ENCODE measurements around the gene ELK4. TPM values are rescaled to one million over a fixed set of nuclear protein-coding genes. Genes with fewer than 3 reads are reported as not detected.
A peak's percentile ranks its signal among the peaks of the same experiment; 100 is the strongest.

The ELK4 gene
- total and polyA plus RNA-seq, 2 of the 13 experiments (the other 11 are each of a cell fraction or from before 2014, with no cell fraction given): 8.3 to 13.1 TPM

DNA sequence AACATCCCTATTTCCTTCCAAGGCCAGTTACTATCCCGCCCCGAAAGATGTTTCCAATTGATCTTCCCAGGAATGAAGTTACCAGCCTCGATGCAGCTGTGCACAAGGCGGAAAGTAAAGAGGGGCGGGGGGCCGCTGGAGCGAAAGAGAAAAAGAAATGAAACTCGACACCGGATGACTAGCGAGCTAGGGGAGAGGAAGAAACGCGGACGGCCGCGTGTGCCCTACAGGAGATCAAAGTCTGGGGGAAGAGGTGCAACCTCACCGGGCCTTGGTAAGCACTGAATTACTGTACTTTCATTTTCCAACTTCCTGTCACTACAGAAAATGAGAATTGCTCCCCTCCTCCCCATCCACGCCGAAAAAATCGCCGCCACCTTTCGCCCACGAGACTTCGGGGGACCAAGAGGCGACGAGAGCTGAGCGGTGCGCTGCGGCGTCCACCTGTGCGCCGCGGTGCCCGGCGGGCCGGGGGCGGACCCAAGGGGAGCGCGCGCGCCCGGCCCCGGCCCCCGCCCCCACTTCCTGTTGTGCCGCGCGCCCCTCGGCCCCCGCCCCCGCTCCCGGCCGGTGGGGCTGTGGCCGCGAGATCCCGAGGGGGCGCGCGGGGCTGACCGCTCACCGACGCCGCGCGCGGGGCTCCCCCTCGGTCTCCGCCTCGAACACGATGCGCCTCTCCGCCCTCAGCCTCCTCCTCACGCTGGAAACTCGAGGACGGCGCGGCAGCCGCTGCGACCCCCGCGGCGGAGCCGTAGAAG is 622 bp downstream of the ELK4 start (continued):
- TF ChIP-seq, protein P1, sequence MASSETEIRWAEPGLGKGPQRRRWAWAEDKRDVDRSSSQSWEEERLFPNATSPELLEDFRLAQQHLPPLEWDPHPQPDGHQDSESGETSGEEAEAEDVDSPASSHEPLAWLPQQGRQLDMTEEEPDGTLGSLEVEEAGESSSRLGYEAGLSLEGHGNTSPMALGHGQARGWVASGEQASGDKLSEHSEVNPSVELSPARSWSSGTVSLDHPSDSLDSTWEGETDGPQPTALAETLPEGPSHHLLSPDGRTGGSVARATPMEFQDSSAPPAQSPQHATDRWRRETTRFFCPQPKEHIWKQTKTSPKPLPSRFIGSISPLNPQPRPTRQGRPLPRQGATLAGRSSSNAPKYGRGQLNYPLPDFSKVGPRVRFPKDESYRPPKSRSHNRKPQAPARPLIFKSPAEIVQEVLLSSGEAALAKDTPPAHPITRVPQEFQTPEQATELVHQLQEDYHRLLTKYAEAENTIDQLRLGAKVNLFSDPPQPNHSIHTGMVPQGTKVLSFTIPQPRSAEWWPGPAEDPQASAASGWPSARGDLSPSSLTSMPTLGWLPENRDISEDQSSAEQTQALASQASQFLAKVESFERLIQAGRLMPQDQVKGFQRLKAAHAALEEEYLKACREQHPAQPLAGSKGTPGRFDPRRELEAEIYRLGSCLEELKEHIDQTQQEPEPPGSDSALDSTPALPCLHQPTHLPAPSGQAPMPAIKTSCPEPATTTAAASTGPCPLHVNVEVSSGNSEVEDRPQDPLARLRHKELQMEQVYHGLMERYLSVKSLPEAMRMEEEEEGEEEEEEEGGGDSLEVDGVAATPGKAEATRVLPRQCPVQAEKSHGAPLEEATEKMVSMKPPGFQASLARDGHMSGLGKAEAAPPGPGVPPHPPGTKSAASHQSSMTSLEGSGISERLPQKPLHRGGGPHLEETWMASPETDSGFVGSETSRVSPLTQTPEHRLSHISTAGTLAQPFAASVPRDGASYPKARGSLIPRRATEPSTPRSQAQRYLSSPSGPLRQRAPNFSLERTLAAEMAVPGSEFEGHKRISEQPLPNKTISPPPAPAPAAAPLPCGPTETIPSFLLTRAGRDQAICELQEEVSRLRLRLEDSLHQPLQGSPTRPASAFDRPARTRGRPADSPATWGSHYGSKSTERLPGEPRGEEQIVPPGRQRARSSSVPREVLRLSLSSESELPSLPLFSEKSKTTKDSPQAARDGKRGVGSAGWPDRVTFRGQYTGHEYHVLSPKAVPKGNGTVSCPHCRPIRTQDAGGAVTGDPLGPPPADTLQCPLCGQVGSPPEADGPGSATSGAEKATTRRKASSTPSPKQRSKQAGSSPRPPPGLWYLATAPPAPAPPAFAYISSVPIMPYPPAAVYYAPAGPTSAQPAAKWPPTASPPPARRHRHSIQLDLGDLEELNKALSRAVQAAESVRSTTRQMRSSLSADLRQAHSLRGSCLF (CRISPR knock-in tag; IDR thresholded peaks at IDR 0.05; ENCODE audit: borderline replicate concordance): no peak
- TF ChIP-seq NR3C1 (CRISPR knock-in tag; IDR thresholded peaks at IDR 0.05) (no peak), MNT (IDR thresholded peaks at IDR 0.05) (peak; percentile 41), GATA4 (IDR thresholded peaks at IDR 0.05; ENCODE audit: borderline replicate concordance, low read depth) (0 out of 2 replicates have a peak, but pooled peaks have one; percentile 17), ZNF670 (CRISPR knock-in tag; IDR thresholded peaks at IDR 0.05; ENCODE audit: borderline replicate concordance) (0 out of 2 replicates have a peak, but pooled peaks have one; percentile 10), ZNF251 (CRISPR knock-in tag; IDR thresholded peaks at IDR 0.05) (no peak), GPN1 (CRISPR knock-in tag; IDR thresholded peaks at IDR 0.05; ENCODE audit: borderline replicate concordance) (no peak), HDAC1 (CRISPR knock-in tag; IDR thresholded peaks at IDR 0.05) (no peak), CREBL2 (CRISPR knock-in tag; IDR thresholded peaks at IDR 0.05; ENCODE audit: borderline replicate concordance) (no peak; the same call in 1 of the 2 replicates), GFI1 (CRISPR knock-in tag; IDR thresholded peaks at IDR 0.05; ENCODE audit: borderline replicate concordance) (0 out of 2 replicates have a peak, but pooled peaks have one; percentile 32), YEATS4 (CRISPR knock-in tag; IDR thresholded peaks at IDR 0.05; ENCODE audit: borderline replicate concordance) (peak; percentile 82), ZNF550 (CRISPR knock-in tag; IDR thresholded peaks at IDR 0.05; ENCODE audit: borderline replicate concordance) (no peak), ATM (IDR thresholded peaks at IDR 0.05; ENCODE audit: borderline replicate concordance) (no peak), KAT7 (CRISPR knock-in tag; IDR thresholded peaks at IDR 0.05; ENCODE audit: borderline replicate concordance) (no peak; the same call in 1 of the 2 replicates), KLF16 (CRISPR knock-in tag; IDR thresholded peaks at IDR 0.05) (no peak; a peak in 2 of 4 replicates)
- TF ChIP-seq, protein P2, sequence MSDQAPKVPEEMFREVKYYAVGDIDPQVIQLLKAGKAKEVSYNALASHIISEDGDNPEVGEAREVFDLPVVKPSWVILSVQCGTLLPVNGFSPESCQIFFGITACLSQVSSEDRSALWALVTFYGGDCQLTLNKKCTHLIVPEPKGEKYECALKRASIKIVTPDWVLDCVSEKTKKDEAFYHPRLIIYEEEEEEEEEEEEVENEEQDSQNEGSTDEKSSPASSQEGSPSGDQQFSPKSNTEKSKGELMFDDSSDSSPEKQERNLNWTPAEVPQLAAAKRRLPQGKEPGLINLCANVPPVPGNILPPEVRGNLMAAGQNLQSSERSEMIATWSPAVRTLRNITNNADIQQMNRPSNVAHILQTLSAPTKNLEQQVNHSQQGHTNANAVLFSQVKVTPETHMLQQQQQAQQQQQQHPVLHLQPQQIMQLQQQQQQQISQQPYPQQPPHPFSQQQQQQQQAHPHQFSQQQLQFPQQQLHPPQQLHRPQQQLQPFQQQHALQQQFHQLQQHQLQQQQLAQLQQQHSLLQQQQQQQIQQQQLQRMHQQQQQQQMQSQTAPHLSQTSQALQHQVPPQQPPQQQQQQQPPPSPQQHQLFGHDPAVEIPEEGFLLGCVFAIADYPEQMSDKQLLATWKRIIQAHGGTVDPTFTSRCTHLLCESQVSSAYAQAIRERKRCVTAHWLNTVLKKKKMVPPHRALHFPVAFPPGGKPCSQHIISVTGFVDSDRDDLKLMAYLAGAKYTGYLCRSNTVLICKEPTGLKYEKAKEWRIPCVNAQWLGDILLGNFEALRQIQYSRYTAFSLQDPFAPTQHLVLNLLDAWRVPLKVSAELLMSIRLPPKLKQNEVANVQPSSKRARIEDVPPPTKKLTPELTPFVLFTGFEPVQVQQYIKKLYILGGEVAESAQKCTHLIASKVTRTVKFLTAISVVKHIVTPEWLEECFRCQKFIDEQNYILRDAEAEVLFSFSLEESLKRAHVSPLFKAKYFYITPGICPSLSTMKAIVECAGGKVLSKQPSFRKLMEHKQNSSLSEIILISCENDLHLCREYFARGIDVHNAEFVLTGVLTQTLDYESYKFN (CRISPR knock-in tag; conservative IDR thresholded peaks at IDR 0.05): peak; percentile 76
- TF ChIP-seq, protein P3, sequence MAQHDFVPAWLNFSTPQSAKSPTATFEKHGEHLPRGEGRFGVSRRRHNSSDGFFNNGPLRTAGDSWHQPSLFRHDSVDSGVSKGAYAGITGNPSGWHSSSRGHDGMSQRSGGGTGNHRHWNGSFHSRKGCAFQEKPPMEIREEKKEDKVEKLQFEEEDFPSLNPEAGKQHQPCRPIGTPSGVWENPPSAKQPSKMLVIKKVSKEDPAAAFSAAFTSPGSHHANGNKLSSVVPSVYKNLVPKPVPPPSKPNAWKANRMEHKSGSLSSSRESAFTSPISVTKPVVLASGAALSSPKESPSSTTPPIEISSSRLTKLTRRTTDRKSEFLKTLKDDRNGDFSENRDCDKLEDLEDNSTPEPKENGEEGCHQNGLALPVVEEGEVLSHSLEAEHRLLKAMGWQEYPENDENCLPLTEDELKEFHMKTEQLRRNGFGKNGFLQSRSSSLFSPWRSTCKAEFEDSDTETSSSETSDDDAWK (CRISPR knock-in tag; IDR thresholded peaks at IDR 0.05): no peak
